Measurements from ENCODE around the gene FOXB1.

The FOXB1 gene
- 0.09 to 0.35 (median 0.19) reads per million in 3 donors for total RNA-seq

- H3K27ac ChIP-seq (ENCODE audit: insufficient read depth, low read length, poor library complexity, severe bottlenecking): no peak within 1 kb of the TSS
- H3K9me3 ChIP-seq (ENCODE audit: control insufficient read depth, low read length): no peaks in the 10 kb centered on the region
- DNase-seq: no peak
- peak within 1 kb of the TSS; percentile 58 for H3K4me3 ChIP-seq (ENCODE audit: insufficient read depth, low read depth, low read length, poor library complexity, severe bottlenecking)
- peaks cover 96% of the 10 kb centered on the region for H3K27me3 ChIP-seq (replicated peaks; ENCODE audit: control insufficient read depth, insufficient read depth, low read length, poor library complexity, severe bottlenecking)
- no peaks in the 10 kb centered on the region for H3K36me3 ChIP-seq (ENCODE audit: control insufficient read depth, insufficient read depth, low read length)
- H3K4me1 ChIP-seq (ENCODE audit: control insufficient read depth, insufficient read depth, low read length, poor library complexity, severe bottlenecking): peaks cover 28% of the 10 kb centered on the region
Observed at GRCh38 chr15:60004009-60004845, at the start of gene FOXB1. Gene FOXB1 (plus strand): TSS chr15:60004311. CDS start chr15:60004964, 653 bp downstream.

GRCh38 chr15:59958288-59958687 lies 45.8 kb upstream of the FOXB1 start:
- Histone ChIP-seq H3K4me3 (ENCODE audit: insufficient read depth, low read depth, low read length, poor library complexity, severe bottlenecking) (no peak overlapping the region), H3K36me3 (ENCODE audit: control insufficient read depth, insufficient read depth, low read length) (no peaks in the 10 kb centered on the region), H3K27me3 (replicated peaks; ENCODE audit: control insufficient read depth, insufficient read depth, low read length, poor library complexity, severe bottlenecking) (no peaks in the 10 kb centered on the region), H3K27ac (ENCODE audit: insufficient read depth, low read length, poor library complexity, severe bottlenecking) (no peak overlapping the region), H3K4me1 (ENCODE audit: control insufficient read depth, insufficient read depth, low read length, poor library complexity, severe bottlenecking) (no peaks in the 10 kb centered on the region), H3K9me3 (ENCODE audit: control insufficient read depth, low read length) (peaks cover 9% of the 10 kb centered on the region)
- DNase-seq: no peak

- no peaks in the 10 kb centered on the region for H3K27me3 ChIP-seq (replicated peaks; ENCODE audit: control insufficient read depth, insufficient read depth, low read length, poor library complexity, severe bottlenecking)
- no peak overlapping the region for H3K27ac ChIP-seq (ENCODE audit: insufficient read depth, low read length, poor library complexity, severe bottlenecking)
- no peak for DNase-seq
- H3K9me3 ChIP-seq (ENCODE audit: control insufficient read depth, low read length): peaks cover 9% of the 10 kb centered on the region
- H3K36me3 ChIP-seq (ENCODE audit: control insufficient read depth, insufficient read depth, low read length): no peaks in the 10 kb centered on the region
- no peaks in the 10 kb centered on the region for H3K4me1 ChIP-seq (ENCODE audit: control insufficient read depth, insufficient read depth, low read length, poor library complexity, severe bottlenecking)
- no peak overlapping the region for H3K4me3 ChIP-seq (ENCODE audit: insufficient read depth, low read depth, low read length, poor library complexity, severe bottlenecking)
Observed at GRCh38 chr15:59960318-59960717, 43.8 kb upstream of the FOXB1 start.

- Histone ChIP-seq H3K4me3 (ENCODE audit: insufficient read depth, low read depth, low read length, poor library complexity, severe bottlenecking) (no peak overlapping the region), H3K36me3 (ENCODE audit: control insufficient read depth, insufficient read depth, low read length) (no peaks in the 10 kb centered on the region)
- DNase-seq: no peak
Observed at GRCh38 chr15:59963322-59963721, 40.8 kb upstream of the FOXB1 start.

GRCh38 chr15:59963925-59964324 lies 40.2 kb upstream of the FOXB1 start:
- Histone ChIP-seq H3K27me3 (replicated peaks; ENCODE audit: control insufficient read depth, insufficient read depth, low read length, poor library complexity, severe bottlenecking) (no peaks in the 10 kb centered on the region), H3K36me3 (ENCODE audit: control insufficient read depth, insufficient read depth, low read length) (no peaks in the 10 kb centered on the region), H3K9me3 (ENCODE audit: control insufficient read depth, low read length) (peaks cover 9% of the 10 kb centered on the region), H3K4me1 (ENCODE audit: control insufficient read depth, insufficient read depth, low read length, poor library complexity, severe bottlenecking) (no peaks in the 10 kb centered on the region), H3K27ac (ENCODE audit: insufficient read depth, low read length, poor library complexity, severe bottlenecking) (no peak overlapping the region), H3K4me3 (ENCODE audit: insufficient read depth, low read depth, low read length, poor library complexity, severe bottlenecking) (no peak overlapping the region)
- DNase-seq: no peak

More at GRCh38 chr15:59963322-59963721, 40.8 kb upstream of the FOXB1 start:
- H3K27me3 ChIP-seq (replicated peaks; ENCODE audit: control insufficient read depth, insufficient read depth, low read length, poor library complexity, severe bottlenecking): no peaks in the 10 kb centered on the region
- H3K9me3 ChIP-seq (ENCODE audit: control insufficient read depth, low read length): peaks cover 9% of the 10 kb centered on the region
- no peak overlapping the region for H3K27ac ChIP-seq (ENCODE audit: insufficient read depth, low read length, poor library complexity, severe bottlenecking)
- H3K4me1 ChIP-seq (ENCODE audit: control insufficient read depth, insufficient read depth, low read length, poor library complexity, severe bottlenecking): no peaks in the 10 kb centered on the region

GRCh38 chr15:59965741-59966140 lies 38.4 kb upstream of the FOXB1 start:
- Histone ChIP-seq H3K36me3 (ENCODE audit: control insufficient read depth, insufficient read depth, low read length) (no peaks in the 10 kb centered on the region), H3K27me3 (replicated peaks; ENCODE audit: control insufficient read depth, insufficient read depth, low read length, poor library complexity, severe bottlenecking) (no peaks in the 10 kb centered on the region), H3K27ac (ENCODE audit: insufficient read depth, low read length, poor library complexity, severe bottlenecking) (no peak overlapping the region), H3K9me3 (ENCODE audit: control insufficient read depth, low read length) (no peaks in the 10 kb centered on the region), H3K4me1 (ENCODE audit: control insufficient read depth, insufficient read depth, low read length, poor library complexity, severe bottlenecking) (no peaks in the 10 kb centered on the region), H3K4me3 (ENCODE audit: insufficient read depth, low read depth, low read length, poor library complexity, severe bottlenecking) (no peak overlapping the region)
- no peak for DNase-seq

- DNase-seq: no peak
- Histone ChIP-seq H3K9me3 (ENCODE audit: control insufficient read depth, low read length) (no peaks in the 10 kb centered on the region), H3K4me3 (ENCODE audit: insufficient read depth, low read depth, low read length, poor library complexity, severe bottlenecking) (no peak overlapping the region)
Observed at GRCh38 chr15:59966262-59966661, 37.8 kb upstream of the FOXB1 start.

GRCh38 chr15:59968314-59968713 lies 35.8 kb upstream of the FOXB1 start:
- no peak for DNase-seq
- H3K4me3 ChIP-seq (ENCODE audit: insufficient read depth, low read depth, low read length, poor library complexity, severe bottlenecking): no peak overlapping the region
- H3K9me3 ChIP-seq (ENCODE audit: control insufficient read depth, low read length): no peaks in the 10 kb centered on the region
- no peaks in the 10 kb centered on the region for H3K36me3 ChIP-seq (ENCODE audit: control insufficient read depth, insufficient read depth, low read length)
- H3K27me3 ChIP-seq (replicated peaks; ENCODE audit: control insufficient read depth, insufficient read depth, low read length, poor library complexity, severe bottlenecking): no peaks in the 10 kb centered on the region
- H3K4me1 ChIP-seq (ENCODE audit: control insufficient read depth, insufficient read depth, low read length, poor library complexity, severe bottlenecking): no peaks in the 10 kb centered on the region
- no peak overlapping the region for H3K27ac ChIP-seq (ENCODE audit: insufficient read depth, low read length, poor library complexity, severe bottlenecking)

More at GRCh38 chr15:59966262-59966661, 37.8 kb upstream of the FOXB1 start:
- H3K27me3 ChIP-seq (replicated peaks; ENCODE audit: control insufficient read depth, insufficient read depth, low read length, poor library complexity, severe bottlenecking): no peaks in the 10 kb centered on the region
- no peak overlapping the region for H3K27ac ChIP-seq (ENCODE audit: insufficient read depth, low read length, poor library complexity, severe bottlenecking)
- H3K4me1 ChIP-seq (ENCODE audit: control insufficient read depth, insufficient read depth, low read length, poor library complexity, severe bottlenecking): no peaks in the 10 kb centered on the region
- no peaks in the 10 kb centered on the region for H3K36me3 ChIP-seq (ENCODE audit: control insufficient read depth, insufficient read depth, low read length)

GRCh38 chr15:59972241-59972640 lies 31.9 kb upstream of the FOXB1 start:
- Histone ChIP-seq H3K36me3 (ENCODE audit: control insufficient read depth, insufficient read depth, low read length) (no peaks in the 10 kb centered on the region), H3K27ac (ENCODE audit: insufficient read depth, low read length, poor library complexity, severe bottlenecking) (no peak overlapping the region), H3K4me1 (ENCODE audit: control insufficient read depth, insufficient read depth, low read length, poor library complexity, severe bottlenecking) (peaks cover 14% of the 10 kb centered on the region), H3K27me3 (replicated peaks; ENCODE audit: control insufficient read depth, insufficient read depth, low read length, poor library complexity, severe bottlenecking) (no peaks in the 10 kb centered on the region), H3K9me3 (ENCODE audit: control insufficient read depth, low read length) (no peaks in the 10 kb centered on the region), H3K4me3 (ENCODE audit: insufficient read depth, low read depth, low read length, poor library complexity, severe bottlenecking) (no peak overlapping the region)
- no peak for DNase-seq

- Histone ChIP-seq H3K27ac (ENCODE audit: insufficient read depth, low read length, poor library complexity, severe bottlenecking) (no peak overlapping the region), H3K4me3 (ENCODE audit: insufficient read depth, low read depth, low read length, poor library complexity, severe bottlenecking) (no peak overlapping the region), H3K4me1 (ENCODE audit: control insufficient read depth, insufficient read depth, low read length, poor library complexity, severe bottlenecking) (peaks cover 16% of the 10 kb centered on the region), H3K36me3 (ENCODE audit: control insufficient read depth, insufficient read depth, low read length) (no peaks in the 10 kb centered on the region), H3K27me3 (replicated peaks; ENCODE audit: control insufficient read depth, insufficient read depth, low read length, poor library complexity, severe bottlenecking) (no peaks in the 10 kb centered on the region), H3K9me3 (ENCODE audit: control insufficient read depth, low read length) (no peaks in the 10 kb centered on the region)
- peak; percentile 42 to 54 (median 47) for DNase-seq
Observed at GRCh38 chr15:59976480-59977271, 27.4 kb upstream of the FOXB1 start.
